ENCODE measurements around the gene ANK3.

Gene ANK3

GRCh38 chr10:60139798-60140566 is 249.7 kb downstream of the ANK3 start:
- DNase-seq (ENCODE audit: low read depth, low spot score): peak; percentile 82

GRCh38 chr10:60139290-60139689 is 250.4 kb downstream of the ANK3 start:
- DNase-seq (ENCODE audit: low read depth, low spot score): no peak

GRCh38 chr10:60138842-60139241 is 250.8 kb downstream of the ANK3 start:
- DNase-seq (ENCODE audit: low read depth, low spot score): peak; percentile 29

- no peak for DNase-seq (ENCODE audit: low read depth, low spot score)
Measured at GRCh38 chr10:60138026-60138425, 251.6 kb downstream of the ANK3 start.

- DNase-seq (ENCODE audit: low read depth, low spot score): no peak
Measured at GRCh38 chr10:60137292-60137992, 252.2 kb downstream of the ANK3 start.

- DNase-seq (ENCODE audit: low read depth, low spot score): no peak
Measured at GRCh38 chr10:60135020-60135419, 254.7 kb downstream of the ANK3 start.

GRCh38 chr10:60134548-60134947 is 255.1 kb downstream of the ANK3 start:
- no peak for DNase-seq (ENCODE audit: low read depth, low spot score)

GRCh38 chr10:60130130-60130579 is 259.5 kb downstream of the ANK3 start:
- DNase-seq (ENCODE audit: low read depth, low spot score): peak; percentile 74

- no peak for DNase-seq (ENCODE audit: low read depth, low spot score)
Measured at GRCh38 chr10:60125895-60126294, 263.8 kb downstream of the ANK3 start.

- no peak for DNase-seq (ENCODE audit: low read depth, low spot score)
Measured at GRCh38 chr10:60124536-60124935, 265.1 kb downstream of the ANK3 start.

- DNase-seq (ENCODE audit: low read depth, low spot score): no peak
Measured at GRCh38 chr10:60123668-60124067, 266.0 kb downstream of the ANK3 start.

GRCh38 chr10:60123172-60123571 is 266.5 kb downstream of the ANK3 start:
- no peak for DNase-seq (ENCODE audit: low read depth, low spot score)

- DNase-seq (ENCODE audit: low read depth, low spot score): no peak
Measured at GRCh38 chr10:60122190-60122589, 267.5 kb downstream of the ANK3 start.

- peak; percentile 79 for DNase-seq (ENCODE audit: low read depth, low spot score)
Measured at GRCh38 chr10:60114765-60115586, 274.7 kb downstream of the ANK3 start.

- DNase-seq (ENCODE audit: low read depth, low spot score): no peak
Measured at GRCh38 chr10:60110739-60111138, 278.9 kb downstream of the ANK3 start.

- DNase-seq (ENCODE audit: low read depth, low spot score): no peak
Measured at GRCh38 chr10:60107308-60107976, 282.2 kb downstream of the ANK3 start.

GRCh38 chr10:60105295-60105695 is 284.4 kb downstream of the ANK3 start:
- DNase-seq (ENCODE audit: low read depth, low spot score): no peak

GRCh38 chr10:60101821-60102220 is 287.9 kb downstream of the ANK3 start:
- no peak for DNase-seq (ENCODE audit: low read depth, low spot score)

- DNase-seq (ENCODE audit: low read depth, low spot score): no peak
Measured at GRCh38 chr10:60099998-60100747, 289.5 kb downstream of the ANK3 start.

- DNase-seq (ENCODE audit: low read depth, low spot score): peak; percentile 16
Measured at GRCh38 chr10:60098677-60099601, 290.7 kb downstream of the ANK3 start.

Measured in ELF-1 (cell line).